DOHH2 (cell line): ENCODE results near the gene MUC5B.
A peak's percentile ranks its signal among the peaks of the same experiment; 100 is the strongest.

Source experiments
- H3F3A ChIP-seq: fragments of 200-600 bp; sonication (generic), shearing (Covaris generic); 2 replicates; pipeline ENCODE4 v1.6.0; 2016; ENCODE audit warnings: antibody characterized with exemption, mild to moderate bottlenecking; ENCODE audit not compliant: control insufficient read depth, insufficient read depth
- H3K27ac ChIP-seq: fragments of 200-600 bp; sonication (generic); 2 replicates; pipeline ENCODE4 v1.5.1; 2014; ENCODE audit warnings: low read depth, mild to moderate bottlenecking, low read length, moderate library complexity
- H3K27me3 ChIP-seq: fragments of 200-600 bp; sonication (generic); 2 replicates; pipeline ENCODE4 v1.6.1; 2014; ENCODE audit warnings: mild to moderate bottlenecking, low read length, mixed read lengths; ENCODE audit not compliant: control insufficient read depth
- H3K36me3 ChIP-seq: fragments of 200-600 bp; sonication (generic); 2 replicates; pipeline ENCODE4 v1.6.1; 2014; ENCODE audit warnings: mild to moderate bottlenecking, low read length, moderate library complexity, mixed read lengths; ENCODE audit not compliant: control insufficient read depth
- H3K4me1 ChIP-seq: fragments of 200-600 bp; sonication (generic); 2 replicates; pipeline ENCODE4 v1.6.1; 2014; ENCODE audit warnings: mild to moderate bottlenecking, low read length, mixed read lengths; ENCODE audit not compliant: control insufficient read depth
- H3K4me2 ChIP-seq: fragments of 200-600 bp; sonication (generic); 2 replicates; pipeline ENCODE4 v1.6.0; 2014; ENCODE audit warnings: mild to moderate bottlenecking, low read length, moderate library complexity
- H3K4me3 ChIP-seq: fragments of 200-600 bp; sonication (generic); 2 replicates; pipeline ENCODE4 v1.5.1; 2014; ENCODE audit warnings: mild to moderate bottlenecking, low read length, mixed read lengths
- H3K79me2 ChIP-seq: fragments of 200-600 bp; sonication (generic); 2 replicates; pipeline ENCODE4 v1.6.1; 2014; ENCODE audit warnings: mild to moderate bottlenecking, low read length, mixed read lengths; ENCODE audit not compliant: control insufficient read depth
- H3K9me2 ChIP-seq: fragments of 200-600 bp; sonication (generic); replicated peaks from 2 replicates; pipeline ENCODE4 v1.6.1; 2014; ENCODE audit warnings: mild to moderate bottlenecking, low read length, mixed read lengths; ENCODE audit not compliant: control insufficient read depth
- H3K9me3 ChIP-seq: fragments of 200-600 bp; sonication (generic); 2 replicates; pipeline ENCODE4 v1.6.1; 2014; ENCODE audit warnings: antibody characterized with exemption, low read length, mixed read lengths; ENCODE audit not compliant: control insufficient read depth, insufficient read depth
- H4K20me1 ChIP-seq: fragments of 200-600 bp; sonication (generic); 2 replicates; pipeline ENCODE4 v1.6.0; 2014; ENCODE audit warnings: low read depth, mild to moderate bottlenecking, antibody characterized with exemption, low read length, moderate library complexity; ENCODE audit not compliant: control insufficient read depth, insufficient read depth
- CTCF ChIP-seq: fragments of 200-600 bp; sonication (generic); IDR thresholded peaks from one replicate; pipeline ENCODE4 v1.5.1; 2014; ENCODE audit warnings: antibody characterized with exemption, mild to moderate bottlenecking, low read depth, low read length; ENCODE audit not compliant: poor library complexity, severe bottlenecking
- EZH2phosphoT487 ChIP-seq: fragments of 200-600 bp; sonication (generic); IDR thresholded peaks from 2 replicates; pipeline ENCODE4 v1.6.1; 2017; ENCODE audit warnings: borderline replicate concordance, mild to moderate bottlenecking, antibody characterized with exemption, low read length, moderate library complexity, mixed read lengths

Gene MUC5B

GRCh38 chr11:1261241-1262071 lies 38.6 kb downstream of the MUC5B start:
- Histone ChIP-seq H3K4me1 (peaks cover 11% of the 10 kb centered on the region), H3F3A (no peaks in the 10 kb centered on the region), H3K4me3 (peak overlapping the region; percentile 73), H3K36me3 (no peaks in the 10 kb centered on the region), H3K9me3 (peaks cover 12% of the 10 kb centered on the region; the same call in 1 of the 2 replicates), H3K27me3 (no peaks in the 10 kb centered on the region), H3K79me2 (no peaks in the 10 kb centered on the region), H3K9me2 (no peaks in the 10 kb centered on the region), H3K4me2 (no peak overlapping the region), H4K20me1 (no peaks in the 10 kb centered on the region), H3K27ac (no peak overlapping the region)
- TF ChIP-seq CTCF = no peak
- no peak for TF ChIP-seq EZH2phosphoT487

- H3K9me2 ChIP-seq = no peaks in the 10 kb centered on the region
- H3K27ac ChIP-seq = no peak overlapping the region
- peaks cover 12% of the 10 kb centered on the region; the same call in 1 of the 2 replicates for H3K9me3 ChIP-seq
- no peaks in the 10 kb centered on the region for H3K79me2 ChIP-seq
- H3K4me1 ChIP-seq = peaks cover 11% of the 10 kb centered on the region
- no peaks in the 10 kb centered on the region for H3K27me3 ChIP-seq
- no peaks in the 10 kb centered on the region for H3F3A ChIP-seq
- H3K4me3 ChIP-seq = peak overlapping the region; percentile 73
- H3K4me2 ChIP-seq = peak overlapping the region; percentile 86
- no peak for TF ChIP-seq CTCF
- no peak for TF ChIP-seq EZH2phosphoT487
- no peaks in the 10 kb centered on the region for H4K20me1 ChIP-seq
- no peaks in the 10 kb centered on the region for H3K36me3 ChIP-seq
These were observed 39.5 kb downstream of the MUC5B start for GRCh38 chr11:1262172-1263006.

- H4K20me1 ChIP-seq = no peaks in the 10 kb centered on the region
- H3K9me3 ChIP-seq = peaks cover 12% of the 10 kb centered on the region; the same call in 1 of the 2 replicates
- peak overlapping the region; percentile 73 for H3K4me3 ChIP-seq
- peaks cover 11% of the 10 kb centered on the region for H3K4me1 ChIP-seq
- H3K27me3 ChIP-seq = no peaks in the 10 kb centered on the region
- H3K4me2 ChIP-seq = peak overlapping the region; percentile 86
- H3K79me2 ChIP-seq = no peaks in the 10 kb centered on the region
- no peaks in the 10 kb centered on the region for H3F3A ChIP-seq
- TF ChIP-seq CTCF = no peak
- TF ChIP-seq EZH2phosphoT487 = no peak
- no peak overlapping the region for H3K27ac ChIP-seq
- no peaks in the 10 kb centered on the region for H3K36me3 ChIP-seq
- H3K9me2 ChIP-seq = no peaks in the 10 kb centered on the region
These were observed 40.1 kb downstream of the MUC5B start for GRCh38 chr11:1263010-1263409.
